Colon (tissue), 2 donors: Measurements from ENCODE around the gene POLD2.
"Not testable (repeated sequence)": the region's sequence is repeated elsewhere in the genome, so short reads cannot be mapped to it uniquely, and the experiment has no call there.

Experiments
- FAIRE-seq: peaks from 2 replicates; lab custom pipeline; 2012; peaks lifted over from hg19 to GRCh38; lab: Jason Lieb, UNC
- donor health status: control.
- donor health status: control.

Gene POLD2

GRCh38 chr7:44138698-44139097 lies 15.3 kb upstream of the POLD2 start:
- no peak for FAIRE-seq

GRCh38 chr7:44136731-44137130 lies 13.4 kb upstream of the POLD2 start:
- FAIRE-seq = no peak

GRCh38 chr7:44134943-44135628 lies 11.7 kb upstream of the POLD2 start:
- no peak for FAIRE-seq

GRCh38 chr7:44133295-44133694 lies 9.9 kb upstream of the POLD2 start:
- FAIRE-seq = no peak

- no peak for FAIRE-seq
Measured at GRCh38 chr7:44132039-44132438, 8.7 kb upstream of the POLD2 start.

- FAIRE-seq = no peak
Measured at GRCh38 chr7:44131173-44132029, 8.1 kb upstream of the POLD2 start.

GRCh38 chr7:44128721-44129582 lies 5.6 kb upstream of the POLD2 start:
- no peak for FAIRE-seq

GRCh38 chr7:44127161-44127560 lies 3.8 kb upstream of the POLD2 start:
- no peak for FAIRE-seq

- FAIRE-seq = not testable (repeated sequence)
Measured at GRCh38 chr7:44126574-44126973, 3.2 kb upstream of the POLD2 start.

- no peak for FAIRE-seq
Measured at GRCh38 chr7:44124822-44125202, 1.5 kb upstream of the POLD2 start.

- FAIRE-seq = no peak
Measured at GRCh38 chr7:44122529-44122928, 819 bp downstream of the POLD2 start.

GRCh38 chr7:44121761-44122420 lies 1.5 kb downstream of the POLD2 start:
- no peak for FAIRE-seq

- FAIRE-seq = no peak
Measured at GRCh38 chr7:44120395-44120794, 3.0 kb downstream of the POLD2 start.

- FAIRE-seq = no peak
Measured at GRCh38 chr7:44119829-44120380, 3.4 kb downstream of the POLD2 start.

- FAIRE-seq = no peak
Measured at GRCh38 chr7:44117801-44118429, 5.4 kb downstream of the POLD2 start.

- no peak for FAIRE-seq
Measured at GRCh38 chr7:44116789-44117666, 6.3 kb downstream of the POLD2 start.

- no peak for FAIRE-seq
Measured at GRCh38 chr7:44116087-44116788, 7.1 kb downstream of the POLD2 start.

GRCh38 chr7:44114586-44115310 lies 8.6 kb downstream of the POLD2 start:
- FAIRE-seq = no peak
